Fibroblast of pulmonary artery (primary cell): ENCODE measurements around the gene SLC24A4.

Experiments
- DNase-seq: peaks from one replicate; pipeline ENCODE4 v3.0.0-alpha.2; 2010; ENCODE audit warnings: low read depth
- H3K4me3 ChIP-seq: replicated peaks from 2 replicates; pipeline ENCODE4 v1.5.1; 2011; ENCODE audit warnings: low read depth, mild to moderate bottlenecking, control low read depth, low read length, moderate library complexity
- CTCF ChIP-seq: IDR thresholded peaks from 2 replicates; pipeline ENCODE4 v1.5.1; 2011; ENCODE audit warnings: mild to moderate bottlenecking, control low read depth, low read length, inconsistent platforms; ENCODE audit errors: missing control alignments

The SLC24A4 gene

GRCh38 chr14:92516966-92517506 is 194.1 kb downstream of the SLC24A4 start:
- H3K4me3 ChIP-seq, result no peak overlapping the region
- no peak for TF ChIP-seq CTCF
- DNase-seq, result no peak

GRCh38 chr14:92517761-92518160 is 194.8 kb downstream of the SLC24A4 start:
- no peak for TF ChIP-seq CTCF
- DNase-seq, result no peak
- no peak overlapping the region for H3K4me3 ChIP-seq

- no peak for TF ChIP-seq CTCF
- no peak overlapping the region for H3K4me3 ChIP-seq
- no peak for DNase-seq
These were observed 196.5 kb downstream of the SLC24A4 start for GRCh38 chr14:92519246-92520101.

GRCh38 chr14:92520102-92521057 is 197.4 kb downstream of the SLC24A4 start:
- DNase-seq, result no peak
- H3K4me3 ChIP-seq, result no peak overlapping the region
- TF ChIP-seq CTCF, result no peak

GRCh38 chr14:92521058-92521415 is 198.1 kb downstream of the SLC24A4 start:
- H3K4me3 ChIP-seq, result no peak overlapping the region
- no peak for TF ChIP-seq CTCF
- DNase-seq, result no peak

- no peak for TF ChIP-seq CTCF
- H3K4me3 ChIP-seq, result no peak overlapping the region
- no peak for DNase-seq
These were observed 200.8 kb downstream of the SLC24A4 start for GRCh38 chr14:92523752-92524151.
